ENCODE data around the gene KCTD11.
A peak's percentile ranks its signal among the peaks of the same experiment; 100 is the strongest.

- TF ChIP-seq CTCF (IDR thresholded peaks at IDR 0.05), result no peak
- TF ChIP-seq POLR2A (IDR thresholded peaks at IDR 0.05), result peak; percentile 58 to 83
These were observed 44.9 kb upstream of the KCTD11 start, which contains the start of gene EIF5A for GRCh38 chr17:7306911-7307685.

All from thyroid gland (tissue), 4 donors.